COLO829 (cell line): ENCODE measurements around the gene SULT1A1.

Experiments
- DNase-seq: peaks from one replicate; pipeline ENCODE4 v3.0.0; 2012; ENCODE audit warnings: low spot score

The SULT1A1 gene

GRCh38 chr16:28556914-28557320, 52.9 kb downstream of the SULT1A1 start:
- DNase-seq: peak; percentile 77

GRCh38 chr16:28555561-28555960, 54.3 kb downstream of the SULT1A1 start:
- no peak for DNase-seq
